OCI-M1 (cell line): ENCODE results near the gene RBM19.
A peak's percentile ranks its signal among the peaks of the same experiment; 100 is the strongest.

Source experiments
- DNase-seq: peaks from one replicate; lab custom pipeline; 2025; lab: John Stamatoyannopoulos, UW

Gene RBM19

GRCh38 chr12:113931517-113931916 is 34.6 kb downstream of the RBM19 start:
- no peak for DNase-seq

- no peak for DNase-seq
These were observed 35.9 kb downstream of the RBM19 start for GRCh38 chr12:113930249-113930648.

GRCh38 chr12:113929312-113929989 is 36.7 kb downstream of the RBM19 start:
- DNase-seq: peak; percentile 17

GRCh38 chr12:113926788-113927187 is 39.3 kb downstream of the RBM19 start:
- no peak for DNase-seq

- no peak for DNase-seq
These were observed 41.8 kb downstream of the RBM19 start for GRCh38 chr12:113924341-113924740.

- no peak for DNase-seq
These were observed 42.9 kb downstream of the RBM19 start for GRCh38 chr12:113923251-113923650.

- no peak for DNase-seq
These were observed 44.7 kb downstream of the RBM19 start for GRCh38 chr12:113921430-113921829.

GRCh38 chr12:113919791-113920190 is 46.3 kb downstream of the RBM19 start:
- no peak for DNase-seq

GRCh38 chr12:113918306-113918705 is 47.8 kb downstream of the RBM19 start:
- no peak for DNase-seq

- no peak for DNase-seq
These were observed 48.7 kb downstream of the RBM19 start for GRCh38 chr12:113917393-113917792.

GRCh38 chr12:113914806-113915205 is 51.3 kb downstream of the RBM19 start:
- DNase-seq: no peak

- no peak for DNase-seq
These were observed 51.9 kb downstream of the RBM19 start for GRCh38 chr12:113914176-113914575.

GRCh38 chr12:113912760-113913329 is 53.3 kb downstream of the RBM19 start:
- peak; percentile 87 for DNase-seq

GRCh38 chr12:113911971-113912759 is 54.0 kb downstream of the RBM19 start:
- no peak for DNase-seq

GRCh38 chr12:113910751-113911272 is 55.3 kb downstream of the RBM19 start:
- DNase-seq: no peak

- no peak for DNase-seq
These were observed 56.2 kb downstream of the RBM19 start for GRCh38 chr12:113909776-113910420.

GRCh38 chr12:113908584-113909100 is 57.5 kb downstream of the RBM19 start:
- DNase-seq: no peak

- DNase-seq: no peak
These were observed 58.5 kb downstream of the RBM19 start for GRCh38 chr12:113907446-113908180.

- no peak for DNase-seq
These were observed 59.5 kb downstream of the RBM19 start for GRCh38 chr12:113906411-113907200.

- DNase-seq: no peak
These were observed 60.3 kb downstream of the RBM19 start for GRCh38 chr12:113905829-113906228.
